ENCODE data around the gene ADCY3. TPM values are rescaled to one million over a fixed set of nuclear protein-coding genes. Genes with fewer than 3 reads are reported as not detected.

The ADCY3 gene
- polyA plus RNA-seq, 3 donors, result 2.5 to 9.3 (median 3.5) TPM

- H3K9ac ChIP-seq (ENCODE audit: insufficient read depth, low read length, poor library complexity, severe bottlenecking), result no peak overlapping the region
- H3K4me2 ChIP-seq (replicated peaks; ENCODE audit: extremely low read depth, low read length, poor library complexity, severe bottlenecking), result no peak overlapping the region
- Mint-ChIP-seq H3K27ac (peak overlapping the region in 1 of 7 donors; percentile 52), H3K4me3 (no peak overlapping the region), H3K9me3 (peaks cover 27 to 35% (median 31%) of the 10 kb centered on the region in 7 donors), H3K27me3 (ENCODE audit: low read depth in 3 of 3) (peaks cover 1 to 2% (median 1%) of the 10 kb centered on the region in 3 donors), H3K4me1 (peaks cover 23% of the 10 kb centered on the region), H3K36me3 (peaks cover 16 to 28% of the 10 kb centered on the region in 2 donors)
- TF ChIP-seq CTCF (IDR thresholded peaks at IDR 0.05), result no peak
- no peak overlapping the region for H3K27ac ChIP-seq (ENCODE audit: low read depth in 1 of 2, low read length in 2 of 2)
- H4K20me1 ChIP-seq (ENCODE audit: insufficient read depth, low read length), result no peaks in the 10 kb centered on the region
- no peaks in the 10 kb centered on the region for H3K36me3 ChIP-seq (replicated peaks in 1 of 2; ENCODE audit: control insufficient read depth in 1 of 2, insufficient read depth in 2 of 2, low read length in 2 of 2)
- no peak overlapping the region for H3K4me3 ChIP-seq (replicated peaks in 1 of 3; ENCODE audit: low read depth in 2 of 3, low read length in 3 of 3)
- intact Hi-C loops (cut with micrococcal nuclease), result no loop called here
- DNase-seq, result no peak
- no peaks in the 10 kb centered on the region for H3K4me1 ChIP-seq (ENCODE audit: control insufficient read depth in 1 of 2, insufficient read depth in 2 of 2, low read length in 2 of 2)
- 89% methylated on average over 16 of the region's 30 CpGs for WGBS (ENCODE audit: insufficient coverage)
- H3K79me2 ChIP-seq (ENCODE audit: insufficient read depth, low read length), result no peaks in the 10 kb centered on the region
- H3K27me3 ChIP-seq (ENCODE audit: control insufficient read depth in 2 of 2, insufficient read depth in 2 of 2, low read length in 2 of 2), result no peaks in the 10 kb centered on the region
- H3K9me3 ChIP-seq (replicated peaks in 1 of 2; ENCODE audit: control insufficient read depth in 1 of 2, insufficient read depth in 1 of 2, low read length in 2 of 2), result peaks cover 22% of the 10 kb centered on the region in 2 donors
- no peak overlapping the region for H2AFZ ChIP-seq (ENCODE audit: insufficient read depth, low read depth, low read length, poor library complexity, severe bottlenecking)
Measured at GRCh38 chr2:24898122-24899109, 21.6 kb downstream of the ADCY3 start.

GRCh38 chr2:24894750-24895149 lies 25.3 kb downstream of the ADCY3 start:
- H3K4me1 Mint-ChIP-seq, result peaks cover 13% of the 10 kb centered on the region
- intact Hi-C loops (cut with micrococcal nuclease), result no loop called here
- TF ChIP-seq CTCF (IDR thresholded peaks at IDR 0.05), result no peak
- H2AFZ ChIP-seq (ENCODE audit: insufficient read depth, low read depth, low read length, poor library complexity, severe bottlenecking), result no peak overlapping the region
- peaks cover 29 to 49% (median 41%) of the 10 kb centered on the region in 7 donors for H3K9me3 Mint-ChIP-seq
- no peaks in the 10 kb centered on the region for H3K79me2 ChIP-seq (ENCODE audit: insufficient read depth, low read length)
- H3K36me3 Mint-ChIP-seq, result peaks cover 9 to 24% of the 10 kb centered on the region in 2 donors
- H3K4me3 ChIP-seq (replicated peaks in 1 of 3; ENCODE audit: low read depth in 2 of 3, low read length in 3 of 3), result no peak overlapping the region
- H3K9me3 ChIP-seq (replicated peaks in 1 of 2; ENCODE audit: control insufficient read depth in 1 of 2, insufficient read depth in 1 of 2, low read length in 2 of 2), result peaks cover 22 to 30% of the 10 kb centered on the region in 2 donors
- H3K27ac Mint-ChIP-seq, result no peak overlapping the region
- H4K20me1 ChIP-seq (ENCODE audit: insufficient read depth, low read length), result no peaks in the 10 kb centered on the region
- DNase-seq, result no peak
- H3K36me3 ChIP-seq (replicated peaks in 1 of 2; ENCODE audit: control insufficient read depth in 1 of 2, insufficient read depth in 2 of 2, low read length in 2 of 2), result no peaks in the 10 kb centered on the region
- no peak overlapping the region for H3K4me3 Mint-ChIP-seq
- no peak overlapping the region for H3K27ac ChIP-seq (ENCODE audit: low read depth in 1 of 2, low read length in 2 of 2)
- no peaks in the 10 kb centered on the region for H3K27me3 ChIP-seq (ENCODE audit: control insufficient read depth in 2 of 2, insufficient read depth in 2 of 2, low read length in 2 of 2)
- H3K4me2 ChIP-seq (replicated peaks; ENCODE audit: extremely low read depth, low read length, poor library complexity, severe bottlenecking), result no peak overlapping the region
- H3K27me3 Mint-ChIP-seq (ENCODE audit: low read depth in 3 of 3), result peaks cover 0 to 1% (median 1%) of the 10 kb centered on the region in 3 donors
- H3K4me1 ChIP-seq (ENCODE audit: control insufficient read depth in 1 of 2, insufficient read depth in 2 of 2, low read length in 2 of 2), result no peaks in the 10 kb centered on the region
- no peak overlapping the region for H3K9ac ChIP-seq (ENCODE audit: insufficient read depth, low read length, poor library complexity, severe bottlenecking)
- WGBS (ENCODE audit: insufficient coverage), result no CpG with 5 or more reads among the region's 3 CpGs
